Mesendoderm (in vitro differentiated cells): ENCODE data around the gene RAB43.
"Not testable (repeated sequence)": the region's sequence is repeated elsewhere in the genome, so short reads cannot be mapped to it uniquely, and the experiment has no call there.

Source experiments
- DNase-seq: peaks from one replicate; pipeline ENCODE4 v3.0.0; 2013
- H2AK5ac ChIP-seq: 2 replicates; pipeline ENCODE4 v1.6.1; 2013; ENCODE audit warnings: low read length, inconsistent platforms
- H2BK120ac ChIP-seq: 2 replicates; pipeline ENCODE4 v1.6.1; 2013; ENCODE audit warnings: low read depth, mild to moderate bottlenecking, low read length, moderate library complexity, mixed read lengths
- H2BK15ac ChIP-seq: replicated peaks from 2 replicates; pipeline ENCODE4 v1.6.1; 2013; ENCODE audit warnings: low read depth, mild to moderate bottlenecking, moderate library complexity
- H2BK5ac ChIP-seq: 2 replicates; pipeline ENCODE4 v1.6.1; 2013; ENCODE audit warnings: low read length, inconsistent platforms
- H3K18ac ChIP-seq: 2 replicates; pipeline ENCODE4 v1.6.1; 2013; ENCODE audit warnings: mild to moderate bottlenecking, low read length, mixed read lengths
- H3K23ac ChIP-seq: one replicate; pipeline ENCODE4 v1.6.1; 2013; ENCODE audit warnings: low read length
- H3K27ac ChIP-seq: 2 replicates; pipeline ENCODE4 v1.5.1; 2013; ENCODE audit warnings: low read depth, mild to moderate bottlenecking, inconsistent platforms, low read length, moderate library complexity
- H3K27me3 ChIP-seq: 2 replicates; pipeline ENCODE4 v1.6.1; 2013; ENCODE audit warnings: low read length, control low read depth, mild to moderate bottlenecking, inconsistent platforms; ENCODE audit not compliant: insufficient read depth, poor library complexity
- H3K36me3 ChIP-seq: 2 replicates; pipeline ENCODE4 v1.6.1; 2013; ENCODE audit warnings: low read length, inconsistent platforms; ENCODE audit not compliant: control insufficient read depth, insufficient read depth
- H3K4ac ChIP-seq: one replicate; pipeline ENCODE4 v1.6.1; 2013; ENCODE audit warnings: low read depth, mild to moderate bottlenecking, low read length, moderate library complexity
- H3K4me1 ChIP-seq: 2 replicates; pipeline ENCODE4 v1.6.1; 2013; ENCODE audit warnings: low read depth, low read length, inconsistent platforms; ENCODE audit not compliant: control insufficient read depth
- H3K4me2 ChIP-seq: 2 replicates; pipeline ENCODE4 v1.6.1; 2013; ENCODE audit warnings: low read length
- H3K4me3 ChIP-seq: 2 replicates; pipeline ENCODE4 v1.5.1; 2013; ENCODE audit warnings: mild to moderate bottlenecking, low read length
- H3K56ac ChIP-seq: one replicate; pipeline ENCODE4 v1.6.1; 2013; ENCODE audit warnings: low read length
- H3K79me1 ChIP-seq: 2 replicates; pipeline ENCODE4 v1.6.1; 2013; ENCODE audit warnings: low read length, inconsistent platforms
- H3K79me2 ChIP-seq: 2 replicates; pipeline ENCODE4 v1.6.1; 2013; ENCODE audit warnings: mild to moderate bottlenecking, low read length; ENCODE audit not compliant: control insufficient read depth, insufficient read depth
- H3K9ac ChIP-seq: 2 replicates; pipeline ENCODE4 v1.6.1; 2013; ENCODE audit warnings: low read length, inconsistent platforms
- H4K5ac ChIP-seq: one replicate; pipeline ENCODE4 v1.6.1; 2013; ENCODE audit warnings: low read length
- H4K8ac ChIP-seq: one replicate; pipeline ENCODE4 v1.6.1; 2013; ENCODE audit warnings: low read depth, mild to moderate bottlenecking, control low read depth, low read length, moderate library complexity
- WGBS: extraction: QIAGEN DNeasy Blood & Tissue Kit; methylation state at CpG from one replicate; pipeline ENCODE4 v1.1.7; 2013; ENCODE audit warnings: low lambda C conversion rate, missing lambda C conversion rate; ENCODE audit not compliant: insufficient coverage; ENCODE audit errors: extremely low coverage; 5-methylcytosine and 5-hydroxymethylcytosine counted together

The RAB43 gene

DNA sequence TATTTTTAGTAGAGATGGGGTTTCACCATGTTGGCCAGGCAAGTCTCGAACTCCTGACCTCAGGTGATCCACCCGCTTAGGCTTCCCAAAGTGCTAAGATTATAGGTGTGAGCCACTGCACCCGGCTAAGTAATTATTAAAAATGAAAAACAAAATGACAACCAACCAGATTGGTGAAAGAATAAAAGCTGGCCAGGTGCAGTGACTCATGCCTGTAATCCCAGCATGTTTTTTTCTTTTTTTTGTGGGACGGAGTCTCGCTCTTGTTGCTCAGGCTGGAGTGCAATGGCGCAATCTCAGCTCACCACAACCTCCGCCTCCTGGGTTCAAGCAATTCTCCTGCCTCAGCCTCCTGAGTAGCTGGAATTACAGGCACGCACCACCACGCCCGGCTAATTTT is 14.7 kb upstream of the RAB43 start:
- not testable (repeated sequence) for H2AK5ac ChIP-seq, H3K56ac ChIP-seq, H3K4ac ChIP-seq, H3K27ac ChIP-seq, H4K5ac ChIP-seq, H3K79me2 ChIP-seq, H2BK120ac ChIP-seq, H3K9ac ChIP-seq, H3K27me3 ChIP-seq, H3K18ac ChIP-seq, H3K79me1 ChIP-seq, H3K23ac ChIP-seq, H3K4me1 ChIP-seq, H2BK5ac ChIP-seq, H2BK15ac ChIP-seq, H3K4me3 ChIP-seq, H4K8ac ChIP-seq, H3K36me3 ChIP-seq, H3K4me2 ChIP-seq, DNase-seq
- no CpG with 5 or more reads among the region's 10 CpGs for WGBS

DNA sequence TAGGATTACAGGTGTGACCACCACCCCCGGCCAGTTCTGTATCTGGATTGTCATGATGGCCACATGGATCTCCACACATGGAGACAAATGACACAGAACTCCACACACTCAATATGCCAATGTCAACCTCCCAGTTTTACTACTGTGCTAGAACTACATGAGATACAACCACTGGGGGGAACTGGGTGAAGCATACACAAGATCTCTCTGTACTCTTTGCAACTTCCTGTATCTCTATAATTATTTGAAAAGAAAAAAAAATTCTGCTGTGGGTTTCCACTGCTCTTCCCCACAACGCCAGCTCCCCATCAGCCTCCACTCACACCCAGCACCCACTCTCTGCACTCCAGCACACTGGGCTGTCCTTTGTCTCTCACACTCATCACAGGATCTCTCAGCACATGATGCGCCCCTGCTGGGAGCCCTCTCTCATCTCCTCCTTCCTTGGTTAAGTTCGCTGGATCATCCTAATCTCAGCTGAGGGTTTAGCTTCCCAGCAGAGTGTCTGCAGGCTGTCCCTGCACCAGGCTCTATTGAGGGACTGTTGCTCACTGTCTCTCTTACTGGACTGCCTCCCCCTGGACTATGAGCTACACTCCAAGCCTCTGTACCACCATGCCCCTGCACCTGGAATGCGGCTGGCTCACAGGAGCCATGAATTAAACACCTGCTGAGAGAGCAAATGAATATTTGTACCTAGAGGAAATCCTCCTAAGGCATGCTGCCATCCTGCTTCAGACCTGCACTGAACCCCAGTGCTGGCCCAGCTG is 10.7 kb upstream of the RAB43 start:
- no peak overlapping the region for H2BK120ac ChIP-seq
- no peak overlapping the region for H2BK5ac ChIP-seq
- no CpG with 5 or more reads among the region's 5 CpGs for WGBS
- DNase-seq = no peak
- no peak overlapping the region for H4K8ac ChIP-seq
- no peak overlapping the region for H3K4me3 ChIP-seq
- no peak overlapping the region for H3K56ac ChIP-seq
- H3K79me1 ChIP-seq = no peaks in the 10 kb centered on the region
- H3K79me2 ChIP-seq = no peaks in the 10 kb centered on the region
- no peak overlapping the region for H3K18ac ChIP-seq
- no peak overlapping the region for H3K23ac ChIP-seq
- no peak overlapping the region for H2AK5ac ChIP-seq
- no peak overlapping the region for H3K4ac ChIP-seq
- no peak overlapping the region for H3K9ac ChIP-seq
- no peak overlapping the region for H3K4me2 ChIP-seq
- no peaks in the 10 kb centered on the region for H3K4me1 ChIP-seq
- H2BK15ac ChIP-seq = no peak overlapping the region
- H3K27ac ChIP-seq = no peak overlapping the region
- H3K27me3 ChIP-seq = no peaks in the 10 kb centered on the region
- H3K36me3 ChIP-seq = no peaks in the 10 kb centered on the region
- no peak overlapping the region for H4K5ac ChIP-seq

DNA sequence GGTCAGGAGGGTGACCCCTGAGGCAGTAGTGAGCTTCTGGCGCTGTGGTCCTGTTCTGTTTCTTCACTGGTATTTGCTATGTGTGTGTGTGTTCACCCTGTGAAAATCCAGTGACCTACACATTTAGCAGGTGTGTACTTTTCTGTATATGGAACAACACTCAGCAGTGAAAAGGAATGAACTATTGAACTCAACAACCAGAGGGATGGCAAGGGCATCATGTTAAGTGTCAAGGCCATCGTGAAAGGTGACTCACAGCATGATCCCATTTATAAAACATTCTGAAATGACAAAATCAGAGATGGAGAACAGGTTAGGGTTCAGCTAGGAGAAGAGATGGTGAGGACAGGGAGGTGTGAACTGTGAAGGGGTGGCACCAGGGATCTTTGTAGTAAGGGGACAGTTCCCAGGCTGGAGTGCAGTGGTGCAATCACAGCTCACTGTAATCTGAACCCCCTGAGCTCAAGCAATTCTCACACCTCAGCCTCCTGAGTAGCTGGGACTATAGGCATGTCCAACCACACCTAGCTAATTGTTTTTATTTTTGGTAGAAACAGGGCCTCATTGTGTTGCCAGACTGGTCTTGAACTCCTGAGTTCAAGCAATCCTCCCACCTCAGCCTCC is 10.0 kb upstream of the RAB43 start:
- no peak overlapping the region for H3K18ac ChIP-seq
- no peak overlapping the region for H2BK120ac ChIP-seq
- H3K4ac ChIP-seq = no peak overlapping the region
- no peaks in the 10 kb centered on the region for H3K4me1 ChIP-seq
- H3K4me2 ChIP-seq = no peak overlapping the region
- no peak for DNase-seq
- no peaks in the 10 kb centered on the region for H3K36me3 ChIP-seq
- no peak overlapping the region for H2BK15ac ChIP-seq
- no peak overlapping the region for H3K56ac ChIP-seq
- no peaks in the 10 kb centered on the region for H3K27me3 ChIP-seq
- H3K9ac ChIP-seq = no peak overlapping the region
- no peak overlapping the region for H3K23ac ChIP-seq
- H4K5ac ChIP-seq = no peak overlapping the region
- H3K4me3 ChIP-seq = no peak overlapping the region
- no peak overlapping the region for H3K27ac ChIP-seq
- no CpG with 5 or more reads among the region's 2 CpGs for WGBS
- no peaks in the 10 kb centered on the region for H3K79me1 ChIP-seq
- H2BK5ac ChIP-seq = no peak overlapping the region
- H2AK5ac ChIP-seq = no peak overlapping the region
- no peaks in the 10 kb centered on the region for H3K79me2 ChIP-seq
- H4K8ac ChIP-seq = no peak overlapping the region

DNA sequence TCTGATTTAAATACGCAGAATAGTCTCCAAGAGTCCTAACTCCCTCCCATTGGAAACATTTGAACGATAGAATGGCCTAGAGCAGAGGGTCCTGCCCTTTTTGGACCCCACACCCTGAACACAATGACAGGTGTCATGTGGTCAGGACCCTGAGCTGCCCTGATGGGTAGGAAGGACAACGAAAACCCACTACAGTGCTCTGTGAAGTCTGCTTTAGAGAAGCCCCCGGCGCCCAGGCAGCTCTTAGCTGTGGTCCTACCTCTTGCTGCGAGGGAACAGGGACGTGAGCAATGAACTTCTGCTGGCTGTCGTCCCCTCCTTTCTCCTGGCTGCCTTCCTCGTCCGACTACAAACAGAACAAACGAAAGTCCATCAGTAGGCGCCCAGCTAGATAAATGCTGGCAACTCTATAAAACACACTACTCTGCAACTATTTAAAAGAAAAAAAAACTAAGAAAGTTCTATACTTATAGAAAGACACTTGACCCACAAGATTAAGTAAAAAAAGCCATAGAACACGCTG is 8.7 kb upstream of the RAB43 start:
- Histone ChIP-seq H3K27ac (no peak overlapping the region), H3K56ac (no peak overlapping the region), H3K79me1 (no peaks in the 10 kb centered on the region), H3K9ac (no peak overlapping the region), H2AK5ac (no peak overlapping the region), H2BK120ac (no peak overlapping the region), H3K23ac (no peak overlapping the region), H3K79me2 (no peaks in the 10 kb centered on the region), H4K5ac (no peak overlapping the region), H3K4me1 (no peaks in the 10 kb centered on the region), H2BK5ac (no peak overlapping the region), H3K4me3 (no peak overlapping the region), H3K4ac (no peak overlapping the region), H4K8ac (no peak overlapping the region), H3K36me3 (no peaks in the 10 kb centered on the region), H2BK15ac (no peak overlapping the region), H3K18ac (no peak overlapping the region), H3K4me2 (no peak overlapping the region), H3K27me3 (no peaks in the 10 kb centered on the region)
- no peak for DNase-seq
- no CpG with 5 or more reads among the region's 13 CpGs for WGBS

DNA sequence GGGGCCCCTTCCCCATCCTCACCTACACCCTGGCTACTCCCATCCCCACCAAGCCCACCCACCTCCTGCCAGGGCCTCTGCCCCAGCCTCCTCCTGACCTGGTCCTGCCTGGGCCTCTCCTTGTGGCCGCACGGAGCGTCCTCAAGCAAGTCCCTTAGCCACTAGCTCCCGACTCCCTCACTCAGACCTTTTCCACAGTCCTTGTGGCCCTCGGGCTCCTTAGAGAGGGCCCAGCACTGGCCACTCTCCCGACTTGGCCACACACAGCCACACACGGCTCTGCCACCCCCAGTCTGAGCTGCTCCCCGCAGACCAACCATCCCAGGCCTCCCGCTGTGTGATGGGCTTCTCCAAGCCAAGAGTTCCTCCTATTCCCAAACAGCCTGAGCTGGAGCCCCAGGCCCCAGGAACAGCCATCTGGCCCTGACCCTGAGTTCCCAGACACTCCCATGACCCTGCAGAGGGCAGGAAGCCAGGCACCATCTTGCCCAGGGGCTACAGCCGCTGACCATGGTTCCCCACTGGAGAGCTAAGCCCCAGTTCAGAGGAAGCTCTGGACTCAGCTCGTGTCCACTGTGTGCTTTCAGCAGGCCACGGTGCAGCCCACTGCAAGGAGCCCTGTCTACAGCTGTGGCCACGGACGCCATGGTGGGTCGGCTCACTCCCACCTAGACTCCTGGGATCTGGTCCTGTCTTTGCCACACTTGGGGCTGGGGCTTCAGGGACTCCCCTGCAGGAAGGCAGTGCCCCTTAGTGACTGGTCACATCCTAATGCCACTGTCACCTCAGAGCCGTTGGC is 7.0 kb upstream of the RAB43 start:
- no peak overlapping the region for H2AK5ac ChIP-seq
- no peaks in the 10 kb centered on the region for H3K36me3 ChIP-seq
- WGBS = no CpG with 5 or more reads among the region's 16 CpGs
- no peak overlapping the region for H2BK120ac ChIP-seq
- no peak overlapping the region for H2BK15ac ChIP-seq
- no peak overlapping the region for H3K4me3 ChIP-seq
- H3K4me1 ChIP-seq = no peaks in the 10 kb centered on the region
- H3K4me2 ChIP-seq = no peak overlapping the region
- no peak overlapping the region for H3K23ac ChIP-seq
- no peak overlapping the region for H4K8ac ChIP-seq
- no peaks in the 10 kb centered on the region for H3K79me2 ChIP-seq
- H2BK5ac ChIP-seq = no peak overlapping the region
- no peaks in the 10 kb centered on the region for H3K27me3 ChIP-seq
- DNase-seq = no peak
- no peak overlapping the region for H3K9ac ChIP-seq
- no peak overlapping the region for H4K5ac ChIP-seq
- no peaks in the 10 kb centered on the region for H3K79me1 ChIP-seq
- H3K56ac ChIP-seq = no peak overlapping the region
- no peak overlapping the region for H3K18ac ChIP-seq
- H3K27ac ChIP-seq = no peak overlapping the region
- no peak overlapping the region for H3K4ac ChIP-seq
